DND-41 (cell line): ENCODE results near the gene BRK1.

Source experiments
- ATAC-seq: fragments of 200-7000 bp; cut with Tn5 transposase; 3 replicates; pipeline ENCODE4 v1.9.1; 2021; ENCODE audit warnings: low read depth; ENCODE audit not compliant: insufficient read depth
- DNase-seq: peaks from one replicate; pipeline ENCODE4 v3.0.0-alpha.2; 2020
- H2AFZ ChIP-seq: 2 replicates; pipeline ENCODE4 v1.6.0; 2012; ENCODE audit warnings: low read depth, low read length
- H3K27ac ChIP-seq: 2 replicates; pipeline ENCODE4 v1.5.1; 2012; ENCODE audit warnings: low read length, inconsistent platforms
- H3K27me3 ChIP-seq: fragments of 200-600 bp; sonication (generic); 2 replicates; pipeline ENCODE4 v1.6.0; 2012; ENCODE audit warnings: low read length, mild to moderate bottlenecking, inconsistent platforms; ENCODE audit not compliant: insufficient read depth, poor library complexity
- H3K36me3 ChIP-seq: 2 replicates; pipeline ENCODE4 v1.5.1; 2012; ENCODE audit warnings: low read length, inconsistent platforms; ENCODE audit not compliant: insufficient read depth
- H3K4me1 ChIP-seq: 2 replicates; pipeline ENCODE4 v1.5.1; 2012; ENCODE audit warnings: mild to moderate bottlenecking, low read length; ENCODE audit not compliant: insufficient read depth
- H3K4me2 ChIP-seq: 2 replicates; pipeline ENCODE4 v1.6.0; 2012; ENCODE audit warnings: mild to moderate bottlenecking, moderate library complexity, low read length, inconsistent platforms; ENCODE audit not compliant: insufficient read depth
- H3K4me3 ChIP-seq, 2 experiments: fragments of 200-600 bp in 1 of 2; shearing (Covaris generic) in 1 of 2; 2 replicates each; pipeline ENCODE4 v1.5.1; 2012 to 2016; ENCODE audit warnings: inconsistent platforms in 2 of 2, low read length in 2 of 2, mild to moderate bottlenecking in 2 of 2, low read depth in 1 of 2, moderate library complexity in 1 of 2
- H3K79me2 ChIP-seq: 2 replicates; pipeline ENCODE4 v1.6.0; 2012; ENCODE audit warnings: low read length, inconsistent platforms; ENCODE audit not compliant: insufficient read depth
- H3K9ac ChIP-seq: 2 replicates; pipeline ENCODE4 v1.6.0; 2012; ENCODE audit warnings: low read depth, mild to moderate bottlenecking, inconsistent platforms, low read length, moderate library complexity
- H3K9me3 ChIP-seq: 2 replicates; pipeline ENCODE4 v1.5.1; 2012; ENCODE audit warnings: low read length, moderate library complexity, mild to moderate bottlenecking, inconsistent platforms; ENCODE audit not compliant: insufficient read depth, severe bottlenecking
- H4K20me1 ChIP-seq: 2 replicates; pipeline ENCODE4 v1.6.0; 2012; ENCODE audit warnings: low read length; ENCODE audit not compliant: insufficient read depth
- CTCF ChIP-seq: IDR thresholded peaks from 2 replicates; pipeline ENCODE4 v1.5.1; 2012; ENCODE audit warnings: borderline replicate concordance, low read length, moderate library complexity, mild to moderate bottlenecking; ENCODE audit not compliant: poor library complexity, severe bottlenecking; ENCODE audit errors: extremely low read depth
- EZH2 ChIP-seq: IDR thresholded peaks from 3 replicates; pipeline ENCODE4 v1.6.1; 2012; ENCODE audit warnings: borderline replicate concordance, low read depth, mild to moderate bottlenecking, moderate library complexity, low read length, inconsistent platforms; ENCODE audit not compliant: severe bottlenecking

The BRK1 gene

GRCh38 chr3:10166213-10166604, 50.7 kb downstream of the BRK1 start:
- DNase-seq (no peak), ATAC-seq (no peak)
- Histone ChIP-seq H4K20me1 (no peaks in the 10 kb centered on the region), H3K4me2 (no peak overlapping the region), H3K4me3 (no peak overlapping the region), H3K9ac (no peak overlapping the region), H3K27ac (no peak overlapping the region), H3K36me3 (no peaks in the 10 kb centered on the region), H3K27me3 (no peaks in the 10 kb centered on the region), H2AFZ (no peak overlapping the region), H3K79me2 (no peaks in the 10 kb centered on the region), H3K4me1 (no peaks in the 10 kb centered on the region), H3K9me3 (peaks cover 14% of the 10 kb centered on the region)
- TF ChIP-seq CTCF (no peak), EZH2 (no peak)

GRCh38 chr3:10169000-10169496, 53.6 kb downstream of the BRK1 start:
- TF ChIP-seq EZH2 = no peak
- no peak for TF ChIP-seq CTCF
- ATAC-seq (no peak), DNase-seq (no peak)
- no peak overlapping the region for H3K4me3 ChIP-seq
- no peaks in the 10 kb centered on the region for H4K20me1 ChIP-seq
- H3K9ac ChIP-seq = no peak overlapping the region
- H3K27me3 ChIP-seq = no peaks in the 10 kb centered on the region
- no peak overlapping the region for H3K4me2 ChIP-seq
- H3K79me2 ChIP-seq = no peaks in the 10 kb centered on the region
- no peaks in the 10 kb centered on the region for H3K4me1 ChIP-seq
- H2AFZ ChIP-seq = no peak overlapping the region
- no peak overlapping the region for H3K27ac ChIP-seq
- peaks cover 14% of the 10 kb centered on the region for H3K9me3 ChIP-seq
- H3K36me3 ChIP-seq = no peaks in the 10 kb centered on the region

GRCh38 chr3:10170915-10171478, 55.5 kb downstream of the BRK1 start:
- no peaks in the 10 kb centered on the region for H3K27me3 ChIP-seq
- no peak for TF ChIP-seq EZH2
- TF ChIP-seq CTCF = no peak
- ATAC-seq (no peak), DNase-seq (no peak)
- no peaks in the 10 kb centered on the region for H3K79me2 ChIP-seq
- no peak overlapping the region for H3K4me3 ChIP-seq
- no peaks in the 10 kb centered on the region for H3K4me1 ChIP-seq
- H3K9me3 ChIP-seq = peaks cover 14% of the 10 kb centered on the region
- no peak overlapping the region for H3K27ac ChIP-seq
- H2AFZ ChIP-seq = no peak overlapping the region
- no peaks in the 10 kb centered on the region for H4K20me1 ChIP-seq
- H3K9ac ChIP-seq = no peak overlapping the region
- no peaks in the 10 kb centered on the region for H3K36me3 ChIP-seq
- H3K4me2 ChIP-seq = no peak overlapping the region
